Keratinocyte (primary cell): ENCODE data around the gene PCCB. TPM values are rescaled to one million over a fixed set of nuclear protein-coding genes. Genes with fewer than 3 reads are reported as not detected.
"Not testable (repeated sequence)": the region's sequence is repeated elsewhere in the genome, so short reads cannot be mapped to it uniquely, and the experiment has no call there.

Experiments
- DNase-seq: peaks from one replicate; pipeline ENCODE4 v3.0.0-alpha.2; 2011; ENCODE audit warnings: low read depth, missing footprints, low spot score
- FAIRE-seq: peaks from 2 replicates; lab custom pipeline; 2011; peaks lifted over from hg19 to GRCh38; lab: Jason Lieb, UNC
- H2AFZ ChIP-seq: 2 replicates; pipeline ENCODE4 v1.6.0; 2012; ENCODE audit warnings: low read length, control low read depth, inconsistent platforms; ENCODE audit not compliant: control insufficient read depth
- H3K27ac ChIP-seq: 2 replicates; pipeline ENCODE4 v1.5.1; 2011; ENCODE audit warnings: low read length; ENCODE audit not compliant: control insufficient read depth, insufficient read depth
- H3K27me3 ChIP-seq: 3 replicates; pipeline ENCODE4 v1.6.0; 2011; ENCODE audit warnings: low read length; ENCODE audit not compliant: control insufficient read depth, insufficient read depth; ENCODE audit errors: extremely low read depth
- H3K36me3 ChIP-seq, 2 experiments: 2 replicates in 1 of 2; 3 replicates in 1 of 2; pipeline ENCODE4 v1.5.1; 2011; ENCODE audit warnings: low read length in 2 of 2, mild to moderate bottlenecking in 1 of 2; ENCODE audit not compliant: control insufficient read depth in 2 of 2, insufficient read depth in 2 of 2; ENCODE audit errors: extremely low read depth in 1 of 2
- H3K4me1 ChIP-seq: 3 replicates; pipeline ENCODE4 v1.5.1; 2011; ENCODE audit warnings: low read length; ENCODE audit not compliant: control insufficient read depth, insufficient read depth; ENCODE audit errors: extremely low read depth
- H3K4me2 ChIP-seq: 3 replicates; pipeline ENCODE4 v1.6.0; 2011; ENCODE audit warnings: low read depth, low read length; ENCODE audit not compliant: control insufficient read depth, insufficient read depth; ENCODE audit errors: extremely low read depth
- H3K4me3 ChIP-seq, 3 experiments: fragments of 200-600 bp in 1 of 3; sonication (generic) in 1 of 3; 2 replicates in 2 of 3; 3 replicates in 1 of 3; pipeline ENCODE4 v1.5.1; 2011 to 2016; ENCODE audit warnings: low read length in 3 of 3, mild to moderate bottlenecking in 3 of 3, control low read depth in 2 of 3, inconsistent platforms in 1 of 3, low read depth in 1 of 3, mixed read lengths in 1 of 3, mixed run types in 1 of 3, moderate library complexity in 1 of 3; ENCODE audit not compliant: control insufficient read depth in 2 of 3, insufficient read depth in 2 of 3; ENCODE audit errors: extremely low read depth in 1 of 3
- H3K79me2 ChIP-seq: 2 replicates; pipeline ENCODE4 v1.6.0; 2012; ENCODE audit warnings: low read length; ENCODE audit not compliant: control insufficient read depth, insufficient read depth
- H3K9ac ChIP-seq: 3 replicates; pipeline ENCODE4 v1.6.0; 2011; ENCODE audit warnings: low read length; ENCODE audit not compliant: control insufficient read depth, insufficient read depth; ENCODE audit errors: extremely low read depth
- H3K9me1 ChIP-seq: 3 replicates; pipeline ENCODE4 v1.6.0; 2011; ENCODE audit warnings: low read length; ENCODE audit not compliant: control insufficient read depth, insufficient read depth; ENCODE audit errors: extremely low read depth
- H3K9me3 ChIP-seq: 2 replicates; pipeline ENCODE4 v1.5.1; 2012; ENCODE audit warnings: low read depth, low read length; ENCODE audit not compliant: control insufficient read depth
- H4K20me1 ChIP-seq: 3 replicates; pipeline ENCODE4 v1.6.0; 2011; ENCODE audit warnings: low read length; ENCODE audit not compliant: control insufficient read depth, insufficient read depth; ENCODE audit errors: extremely low read depth
- EZH2 ChIP-seq: IDR thresholded peaks from one replicate; pipeline ENCODE4 v1.6.1; 2012; ENCODE audit warnings: inconsistent platforms, mild to moderate bottlenecking, low read length, moderate library complexity
- dilution Hi-C: fragments of 300-500 bp; cut with MboI; formaldehyde crosslinking; loops from one replicate; pipeline ENCODE4 v1.7.0; 2020; ENCODE audit warnings: low sequenced_read_pairs; ENCODE audit not compliant: extremely low pct_ligation_motif_present
- polyA plus RNA-seq, 5 experiments: library from polyadenylated mRNA; depleted of rRNA in 3 of 5; stranded (reverse) in 3 of 5; stranded (forward) in 1 of 5; unstranded in 1 of 5; fragments of >200 nt; gene quantifications; 1 replicate in 1 of 5; 2 replicates in 3 of 5; 3 replicates in 1 of 5; pipeline versions ENCODE4 v1.2.1 to v1.2.3, GENCODE V29; 2011 to 2012; ENCODE audit warnings: missing spikeins in 2 of 5, low read depth in 1 of 5, low replicate concordance in 1 of 5
- TF ChIP-seq, protein P1 (sequence below), 3 experiments: IDR thresholded peaks in 1 of 3; conservative IDR thresholded peaks in 1 of 3; optimal IDR thresholded peaks in 1 of 3; 2 replicates in 2 of 3; 3 replicates in 1 of 3; pipeline versions ENCODE3 to v1.5.1; 2011; ENCODE audit warnings: low read length in 3 of 3, mild to moderate bottlenecking in 3 of 3, moderate library complexity in 2 of 3, control low read depth in 1 of 3, inconsistent platforms in 1 of 3; ENCODE audit not compliant: insufficient read depth in 2 of 3; ENCODE audit errors: extremely low read depth in 1 of 3

PCCB gene
- polyA plus RNA-seq, 1 donor (not counting 4 experiments of a cell fraction or from before 2014, with no cell fraction given) = 46.9 TPM

- Histone ChIP-seq H3K4me1 (no peaks in the 10 kb centered on the region), H4K20me1 (no peaks in the 10 kb centered on the region), H3K79me2 (no peaks in the 10 kb centered on the region), H3K4me3 (no peak overlapping the region), H3K9me1 (no peaks in the 10 kb centered on the region), H3K9ac (no peak overlapping the region), H3K4me2 (no peak overlapping the region), H2AFZ (no peak overlapping the region), H3K27me3 (no peaks in the 10 kb centered on the region), H3K36me3 (peaks cover 2% of the 10 kb centered on the region in 2 experiments), H3K9me3 (no peaks in the 10 kb centered on the region), H3K27ac (no peak overlapping the region)
- FAIRE-seq (no peak), DNase-seq (no peak)
- TF ChIP-seq, protein P1, sequence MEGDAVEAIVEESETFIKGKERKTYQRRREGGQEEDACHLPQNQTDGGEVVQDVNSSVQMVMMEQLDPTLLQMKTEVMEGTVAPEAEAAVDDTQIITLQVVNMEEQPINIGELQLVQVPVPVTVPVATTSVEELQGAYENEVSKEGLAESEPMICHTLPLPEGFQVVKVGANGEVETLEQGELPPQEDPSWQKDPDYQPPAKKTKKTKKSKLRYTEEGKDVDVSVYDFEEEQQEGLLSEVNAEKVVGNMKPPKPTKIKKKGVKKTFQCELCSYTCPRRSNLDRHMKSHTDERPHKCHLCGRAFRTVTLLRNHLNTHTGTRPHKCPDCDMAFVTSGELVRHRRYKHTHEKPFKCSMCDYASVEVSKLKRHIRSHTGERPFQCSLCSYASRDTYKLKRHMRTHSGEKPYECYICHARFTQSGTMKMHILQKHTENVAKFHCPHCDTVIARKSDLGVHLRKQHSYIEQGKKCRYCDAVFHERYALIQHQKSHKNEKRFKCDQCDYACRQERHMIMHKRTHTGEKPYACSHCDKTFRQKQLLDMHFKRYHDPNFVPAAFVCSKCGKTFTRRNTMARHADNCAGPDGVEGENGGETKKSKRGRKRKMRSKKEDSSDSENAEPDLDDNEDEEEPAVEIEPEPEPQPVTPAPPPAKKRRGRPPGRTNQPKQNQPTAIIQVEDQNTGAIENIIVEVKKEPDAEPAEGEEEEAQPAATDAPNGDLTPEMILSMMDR (optimal IDR thresholded peaks at IDR 0.05 in 1 of 3, IDR thresholded peaks at IDR 0.05 in 1 of 3, conservative IDR thresholded peaks at IDR 0.05 in 1 of 3; ENCODE audit: extremely low read depth in 1 of 3, insufficient read depth in 2 of 3, low read length in 3 of 3) = no peak
- no peak for TF ChIP-seq EZH2
- dilution Hi-C loops = no loop called here
Observed at GRCh38 chr3:136267235-136267634, 17.1 kb downstream of the PCCB start.

DNA sequence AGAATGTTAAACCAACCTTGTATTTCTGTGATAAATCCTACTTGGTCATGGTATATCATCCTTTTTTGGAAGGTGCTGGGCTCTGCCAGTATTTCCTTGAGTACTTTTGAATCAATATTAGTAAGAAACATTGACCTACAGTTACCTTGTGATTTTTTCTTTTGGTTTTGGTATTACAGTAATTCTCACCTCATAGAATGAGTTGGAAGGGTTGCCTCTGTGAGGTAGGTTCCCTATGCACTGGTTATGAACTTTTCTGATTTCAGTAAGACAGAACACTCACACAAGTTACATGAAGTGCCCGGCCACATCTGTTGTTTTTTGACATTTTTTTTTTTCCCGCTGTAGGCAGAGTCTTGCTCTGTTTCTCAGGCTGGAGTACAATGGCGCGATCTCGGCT is 20.0 kb downstream of the PCCB start:
- FAIRE-seq = no peak
- TF ChIP-seq, protein P1 (optimal IDR thresholded peaks at IDR 0.05 in 1 of 3, IDR thresholded peaks at IDR 0.05 in 1 of 3, conservative IDR thresholded peaks at IDR 0.05 in 1 of 3; ENCODE audit: extremely low read depth in 1 of 3, insufficient read depth in 2 of 3, low read length in 3 of 3) = no peak
- TF ChIP-seq EZH2 = no peak

DNA sequence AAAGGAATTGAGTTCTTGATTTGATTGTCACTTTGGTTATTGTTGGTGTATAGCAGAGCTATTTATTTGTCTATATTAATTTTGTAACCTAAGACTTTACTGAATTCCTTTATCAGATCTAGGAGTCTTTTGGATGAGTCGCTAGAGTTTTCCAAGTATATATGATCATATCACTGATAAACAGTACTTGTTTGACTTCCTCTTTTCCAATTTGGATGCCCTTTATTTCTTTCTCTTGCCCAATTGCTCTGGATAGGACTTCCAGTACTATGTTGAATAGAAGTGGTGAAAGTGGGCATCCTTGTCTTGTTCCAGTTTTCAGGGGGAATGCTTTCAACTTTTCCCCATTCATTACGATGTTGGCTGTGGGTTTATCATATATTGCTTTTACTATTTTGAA is 21.5 kb downstream of the PCCB start:
- FAIRE-seq, H4K20me1 ChIP-seq, H2AFZ ChIP-seq, H3K9ac ChIP-seq, H3K4me2 ChIP-seq, H3K27me3 ChIP-seq, DNase-seq, H3K4me3 ChIP-seq, H3K9me3 ChIP-seq, H3K79me2 ChIP-seq, H3K27ac ChIP-seq, H3K36me3 ChIP-seq, H3K9me1 ChIP-seq, dilution Hi-C loops: not testable (repeated sequence)
- H3K4me1 ChIP-seq = peaks cover 20% of the 10 kb centered on the region

More for the DNA sequence above, 20.0 kb downstream of the PCCB start:
- H4K20me1 ChIP-seq = no peaks in the 10 kb centered on the region
- no peak overlapping the region for H2AFZ ChIP-seq
- no peak for DNase-seq
- dilution Hi-C loops = no loop called here
- H3K79me2 ChIP-seq = no peaks in the 10 kb centered on the region
- no peak overlapping the region for H3K4me3 ChIP-seq
- H3K27ac ChIP-seq = no peak overlapping the region
- H3K9me3 ChIP-seq = no peaks in the 10 kb centered on the region
- no peaks in the 10 kb centered on the region for H3K36me3 ChIP-seq
- H3K27me3 ChIP-seq = no peaks in the 10 kb centered on the region
- no peak overlapping the region for H3K9ac ChIP-seq
- peaks cover 9% of the 10 kb centered on the region for H3K4me1 ChIP-seq
- H3K9me1 ChIP-seq = no peaks in the 10 kb centered on the region
- H3K4me2 ChIP-seq = no peak overlapping the region
